ENCODE data around the gene PPP3R2. TPM values are rescaled to one million over a fixed set of nuclear protein-coding genes. Genes with fewer than 3 reads are reported as not detected.

Gene PPP3R2, protein sequence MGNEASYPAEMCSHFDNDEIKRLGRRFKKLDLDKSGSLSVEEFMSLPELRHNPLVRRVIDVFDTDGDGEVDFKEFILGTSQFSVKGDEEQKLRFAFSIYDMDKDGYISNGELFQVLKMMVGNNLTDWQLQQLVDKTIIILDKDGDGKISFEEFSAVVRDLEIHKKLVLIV
- total RNA-seq = not detected

DNA sequence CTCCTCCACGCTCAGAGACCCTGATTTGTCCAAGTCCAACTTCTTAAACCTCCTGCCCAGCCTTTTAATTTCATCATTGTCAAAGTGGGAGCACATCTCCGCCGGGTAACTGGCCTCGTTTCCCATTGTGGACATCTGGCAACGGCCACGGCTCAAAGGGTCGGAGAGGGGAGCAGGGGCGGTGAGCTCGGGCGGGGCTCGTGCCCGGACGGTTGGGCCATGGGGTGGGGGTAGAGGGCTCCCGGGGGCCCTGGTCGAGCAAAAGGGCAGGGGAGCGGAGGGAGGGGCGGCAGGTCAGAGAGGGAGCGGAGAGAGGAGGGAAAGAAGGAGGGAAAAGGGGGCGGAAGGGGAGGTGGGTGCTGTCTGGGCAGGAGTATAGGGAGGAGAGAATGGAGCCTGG lies at the start of gene PPP3R2:
PPP3R2 (minus strand) TSS at position 174 of the 400 bp plus-strand sequence; CDS start at position 126, 48 bp downstream.
- no peaks in the 10 kb centered on the region for H3K4me1 ChIP-seq
- H3K36me3 ChIP-seq = no peaks in the 10 kb centered on the region
- intact Hi-C loops (cut with DNase I) = no loop called here
- no peak within 1 kb of the TSS for H3K4me3 ChIP-seq
- TF ChIP-seq, protein P1, sequence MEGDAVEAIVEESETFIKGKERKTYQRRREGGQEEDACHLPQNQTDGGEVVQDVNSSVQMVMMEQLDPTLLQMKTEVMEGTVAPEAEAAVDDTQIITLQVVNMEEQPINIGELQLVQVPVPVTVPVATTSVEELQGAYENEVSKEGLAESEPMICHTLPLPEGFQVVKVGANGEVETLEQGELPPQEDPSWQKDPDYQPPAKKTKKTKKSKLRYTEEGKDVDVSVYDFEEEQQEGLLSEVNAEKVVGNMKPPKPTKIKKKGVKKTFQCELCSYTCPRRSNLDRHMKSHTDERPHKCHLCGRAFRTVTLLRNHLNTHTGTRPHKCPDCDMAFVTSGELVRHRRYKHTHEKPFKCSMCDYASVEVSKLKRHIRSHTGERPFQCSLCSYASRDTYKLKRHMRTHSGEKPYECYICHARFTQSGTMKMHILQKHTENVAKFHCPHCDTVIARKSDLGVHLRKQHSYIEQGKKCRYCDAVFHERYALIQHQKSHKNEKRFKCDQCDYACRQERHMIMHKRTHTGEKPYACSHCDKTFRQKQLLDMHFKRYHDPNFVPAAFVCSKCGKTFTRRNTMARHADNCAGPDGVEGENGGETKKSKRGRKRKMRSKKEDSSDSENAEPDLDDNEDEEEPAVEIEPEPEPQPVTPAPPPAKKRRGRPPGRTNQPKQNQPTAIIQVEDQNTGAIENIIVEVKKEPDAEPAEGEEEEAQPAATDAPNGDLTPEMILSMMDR (IDR thresholded peaks at IDR 0.05) = no peak
- H3K27ac ChIP-seq = no peak within 1 kb of the TSS
- H3K27me3 ChIP-seq = no peaks in the 10 kb centered on the region
- no peak for DNase-seq (ENCODE audit: low spot score in 2 of 2)
- no peaks in the 10 kb centered on the region for H3K9me3 ChIP-seq

DNA sequence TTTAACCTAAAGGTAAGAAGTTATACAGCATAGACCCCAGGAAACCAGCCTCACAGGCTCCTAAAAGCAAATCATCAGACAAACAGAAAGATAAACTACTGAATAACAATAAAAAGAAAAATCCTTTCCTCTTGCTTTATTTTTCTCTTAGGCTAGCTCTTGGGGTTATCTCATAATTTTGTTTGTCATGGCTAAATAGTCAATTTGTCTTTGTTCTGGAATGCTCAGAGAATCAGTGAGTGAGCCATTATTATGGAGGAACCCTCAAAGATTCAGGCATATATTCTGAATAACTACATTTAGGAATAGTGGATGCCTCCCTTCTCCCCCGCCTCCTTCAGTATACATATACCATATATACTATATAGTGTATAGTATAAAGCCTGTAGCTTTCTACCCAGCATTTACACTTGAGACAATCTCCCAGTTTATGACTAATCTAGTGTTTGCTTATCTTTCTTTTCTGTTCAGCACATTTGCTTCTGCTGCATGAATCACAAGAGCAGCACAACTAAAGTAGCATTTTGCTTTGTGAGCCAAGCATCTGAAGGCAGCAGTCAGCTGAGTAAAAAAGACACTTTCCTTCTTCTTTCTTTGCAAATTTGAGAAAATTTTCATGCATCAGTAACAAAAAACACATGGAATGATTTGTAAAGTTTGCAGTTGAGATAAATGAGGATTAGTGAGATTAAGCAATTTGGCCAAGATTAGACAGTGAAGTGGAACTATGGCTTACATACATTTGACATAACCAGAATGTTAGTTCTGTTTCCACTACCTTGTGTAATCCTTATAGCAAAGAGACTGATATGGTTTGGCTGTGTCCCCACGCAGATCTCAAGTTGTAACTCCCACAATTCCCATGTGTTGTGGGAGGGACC lies 45.3 kb upstream of the PPP3R2 start:
- Histone ChIP-seq H3K4me3 (no peak overlapping the region), H3K9me3 (no peaks in the 10 kb centered on the region), H3K4me1 (no peaks in the 10 kb centered on the region), H3K27ac (no peak overlapping the region), H3K27me3 (no peaks in the 10 kb centered on the region), H3K36me3 (no peaks in the 10 kb centered on the region)
- intact Hi-C loops (cut with DNase I) = no loop called here
- TF ChIP-seq, protein P1 (IDR thresholded peaks at IDR 0.05) = no peak
- no peak for DNase-seq (ENCODE audit: low spot score in 2 of 2)

GRCh38 chr9:101639311-101639710 lies 44.5 kb upstream of the PPP3R2 start:
- Histone ChIP-seq H3K4me3 (no peak overlapping the region), H3K4me1 (no peaks in the 10 kb centered on the region), H3K27ac (no peak overlapping the region), H3K36me3 (no peaks in the 10 kb centered on the region), H3K27me3 (no peaks in the 10 kb centered on the region), H3K9me3 (no peaks in the 10 kb centered on the region)
- intact Hi-C loops (cut with DNase I) = no loop called here
- DNase-seq (ENCODE audit: low spot score in 2 of 2) = no peak
- TF ChIP-seq, protein P1 (IDR thresholded peaks at IDR 0.05) = no peak

- H3K4me1 ChIP-seq = no peaks in the 10 kb centered on the region
- no peaks in the 10 kb centered on the region for H3K9me3 ChIP-seq
- TF ChIP-seq, protein P1 (IDR thresholded peaks at IDR 0.05) = no peak
- no peaks in the 10 kb centered on the region for H3K36me3 ChIP-seq
- no peaks in the 10 kb centered on the region for H3K27me3 ChIP-seq
- intact Hi-C loops (cut with DNase I) = no loop called here
- no peak for DNase-seq (ENCODE audit: low spot score in 2 of 2)
- no peak overlapping the region for H3K4me3 ChIP-seq
- no peak overlapping the region for H3K27ac ChIP-seq
Measured at GRCh38 chr9:101636247-101636646, 41.5 kb upstream of the PPP3R2 start.

DNA sequence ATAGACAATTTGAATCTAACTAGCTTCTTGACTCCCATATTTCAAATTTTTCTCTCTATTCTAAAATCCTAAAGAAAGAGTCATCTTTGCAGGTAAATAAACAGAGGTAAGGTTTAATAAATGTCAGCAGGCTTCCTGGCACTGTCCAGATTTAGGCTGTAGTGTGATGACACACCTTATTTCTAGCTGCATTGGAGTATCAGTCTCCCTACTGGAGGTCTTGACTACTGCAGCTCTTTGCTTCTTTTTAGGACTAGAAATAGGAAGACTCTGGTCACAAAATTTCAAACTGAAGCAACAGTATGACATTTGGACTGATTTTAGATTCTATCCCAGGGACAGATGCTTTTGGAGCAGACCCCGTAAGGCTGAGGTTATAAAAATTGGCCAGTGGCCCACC lies 40.7 kb upstream of the PPP3R2 start:
- TF ChIP-seq, protein P1 (IDR thresholded peaks at IDR 0.05) = no peak
- Histone ChIP-seq H3K9me3 (no peaks in the 10 kb centered on the region), H3K4me1 (no peaks in the 10 kb centered on the region), H3K36me3 (no peaks in the 10 kb centered on the region), H3K27ac (no peak overlapping the region), H3K4me3 (no peak overlapping the region), H3K27me3 (no peaks in the 10 kb centered on the region)
- intact Hi-C loops (cut with DNase I) = no loop called here
- DNase-seq (ENCODE audit: low spot score in 2 of 2) = no peak
